Hypothalamus (tissue), 51 donors: Measurements from ENCODE around the gene RAB11FIP4.

Experiments
- DNase-seq, 51 donors: peaks; one replicate each; lab custom pipeline; 2025; lab: John Stamatoyannopoulos, UW

RAB11FIP4 gene

DNA sequence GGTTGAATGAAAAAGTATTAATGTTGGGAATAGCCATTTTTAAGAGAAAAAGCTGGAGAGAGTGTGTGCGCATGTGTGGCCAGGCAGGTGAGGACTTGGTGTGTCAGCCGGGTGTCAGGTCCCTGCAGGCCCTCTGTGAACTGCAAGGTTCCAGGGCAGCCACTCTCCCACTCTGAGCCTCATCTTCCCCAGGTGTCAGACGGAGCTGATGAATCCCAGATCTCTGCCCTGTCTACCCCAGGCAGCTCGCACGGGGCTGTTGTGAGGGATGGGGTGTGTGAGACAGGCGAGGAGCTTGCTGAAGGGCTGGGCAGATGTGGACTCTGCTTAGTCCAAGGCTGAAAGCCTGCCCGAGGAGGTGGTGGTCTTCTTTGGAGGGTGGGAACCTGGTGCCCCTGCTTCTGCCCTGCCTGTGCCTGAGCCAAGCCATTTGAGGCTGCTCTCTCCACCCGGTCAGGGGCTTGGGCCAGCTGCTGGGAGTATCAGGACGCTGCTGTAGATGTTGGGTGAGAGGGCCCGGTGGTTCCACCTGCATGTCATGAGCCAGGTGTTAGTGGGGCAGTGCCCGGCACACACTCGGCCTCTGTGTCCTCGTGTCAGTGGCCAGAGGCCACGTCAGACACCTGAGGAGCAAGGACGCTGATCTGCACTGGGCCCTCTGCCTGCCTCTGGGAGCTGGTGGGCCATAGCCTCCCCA, 122.4 kb downstream of the RAB11FIP4 start:
- no peak for DNase-seq

- DNase-seq: no peak
These were observed 123.8 kb downstream of the RAB11FIP4 start for GRCh38 chr17:31515267-31515666.

GRCh38 chr17:31517524-31517923, 126.0 kb downstream of the RAB11FIP4 start:
- DNase-seq: peak in 3 of 51 donors; percentile 14 to 31 (median 24)

- DNase-seq: no peak
These were observed 127.0 kb downstream of the RAB11FIP4 start for GRCh38 chr17:31518478-31518877.

GRCh38 chr17:31521632-31522283, 130.3 kb downstream of the RAB11FIP4 start:
- no peak for DNase-seq

DNA sequence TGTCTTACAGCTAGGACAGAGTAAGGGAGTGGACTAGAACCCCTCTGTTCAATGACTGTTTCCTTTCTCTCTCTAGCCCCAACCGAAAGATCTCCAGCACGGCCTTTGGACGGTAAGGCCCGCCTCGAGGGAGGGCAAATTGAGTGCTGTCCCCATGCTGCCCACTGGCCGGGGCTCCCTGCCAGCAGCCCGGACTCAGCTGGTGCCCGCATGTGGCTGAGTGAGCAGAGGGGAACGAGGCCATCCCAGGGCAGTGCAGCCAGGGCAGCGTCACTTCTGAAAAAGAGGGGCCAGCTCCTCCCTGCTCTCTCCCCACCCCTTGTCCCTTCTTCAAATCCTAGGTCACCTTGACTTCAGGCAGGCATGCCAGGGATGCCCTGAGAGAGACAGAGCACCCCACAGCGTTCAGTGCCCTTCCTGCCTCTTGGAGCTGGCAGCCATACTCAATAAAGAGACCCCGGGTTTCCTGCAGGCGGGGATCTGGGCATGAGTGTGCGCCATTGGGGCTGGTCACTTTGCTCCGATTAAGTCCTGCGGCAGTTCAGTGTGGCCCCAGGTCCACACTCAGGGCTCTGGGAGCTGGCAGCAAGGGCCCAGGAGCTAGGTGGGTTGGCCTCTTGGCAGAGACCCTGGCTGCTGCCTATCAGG, 130.9 kb downstream of the RAB11FIP4 start:
- DNase-seq: peak in 21 of 51 donors; percentile 8 to 56 (median 26)

DNA sequence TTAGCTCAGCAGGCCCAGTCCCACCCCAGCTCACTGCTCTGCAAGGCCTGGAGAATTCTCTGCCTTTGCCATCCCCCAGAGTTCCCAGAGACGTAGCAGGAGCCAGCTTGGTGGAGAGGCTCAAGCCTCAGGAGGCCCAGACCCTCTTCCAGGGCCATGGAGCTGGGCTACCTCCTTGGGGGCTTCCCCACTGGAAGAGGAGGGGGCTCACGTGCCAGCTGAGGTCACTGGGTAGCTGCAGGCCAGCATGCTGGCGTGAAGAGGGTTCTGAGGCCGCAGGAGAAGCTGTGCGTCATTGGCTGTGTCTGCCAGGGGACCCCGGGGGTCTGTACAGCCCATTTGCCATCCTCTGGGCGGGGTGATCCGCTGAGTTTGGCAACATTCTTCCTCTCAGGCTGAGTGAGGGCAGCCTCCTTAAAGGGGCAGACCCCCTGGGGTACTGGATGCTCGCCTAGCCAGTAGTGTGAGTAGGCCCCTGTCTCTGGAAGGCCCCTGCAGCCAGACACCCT, 131.6 kb downstream of the RAB11FIP4 start:
- DNase-seq: no peak

- DNase-seq: no peak
These were observed 132.6 kb downstream of the RAB11FIP4 start for GRCh38 chr17:31523862-31524730.

GRCh38 chr17:31524926-31525800, 133.7 kb downstream of the RAB11FIP4 start:
- peak in 49 of 51 donors; percentile 26 to 92 (median 65) for DNase-seq

DNA sequence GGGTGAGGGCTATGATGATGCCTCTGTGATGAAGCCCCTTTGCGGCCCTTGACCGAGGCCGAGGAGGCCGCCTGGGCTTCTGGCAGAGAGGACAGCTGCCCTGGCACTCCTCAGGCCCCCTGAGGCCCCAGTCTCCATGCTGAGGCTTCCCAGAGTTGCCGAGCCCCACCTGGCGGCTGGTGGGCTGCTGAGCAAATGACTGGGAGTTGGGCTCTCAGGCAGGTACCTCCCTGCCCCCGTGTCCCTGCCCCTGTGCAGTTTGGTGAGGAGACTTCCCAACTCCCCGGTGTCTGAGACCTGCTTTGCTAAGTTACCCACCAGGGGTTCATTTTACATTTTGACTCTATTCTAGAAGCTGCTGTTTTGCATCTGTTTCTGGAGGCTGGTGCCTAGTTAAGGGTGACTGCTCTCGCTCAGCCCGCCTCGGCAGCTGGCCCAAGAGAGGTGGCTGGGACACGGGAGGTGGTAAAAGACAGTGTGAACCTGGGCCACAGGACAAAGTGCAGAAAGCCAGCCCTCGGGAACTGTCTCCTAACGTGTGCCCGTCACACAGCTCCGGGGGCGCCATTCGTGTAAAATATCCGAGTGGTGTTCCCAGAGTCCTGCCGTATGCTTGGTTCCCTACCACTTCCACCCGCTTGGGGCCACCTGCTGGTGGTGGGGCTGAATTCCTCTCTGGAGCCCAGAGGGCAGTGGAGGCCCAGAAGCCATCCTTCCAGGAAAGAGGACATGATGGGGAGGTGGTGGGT, 134.5 kb downstream of the RAB11FIP4 start:
- DNase-seq: peak in 3 of 51 donors; percentile 9 to 22 (median 15)

DNA sequence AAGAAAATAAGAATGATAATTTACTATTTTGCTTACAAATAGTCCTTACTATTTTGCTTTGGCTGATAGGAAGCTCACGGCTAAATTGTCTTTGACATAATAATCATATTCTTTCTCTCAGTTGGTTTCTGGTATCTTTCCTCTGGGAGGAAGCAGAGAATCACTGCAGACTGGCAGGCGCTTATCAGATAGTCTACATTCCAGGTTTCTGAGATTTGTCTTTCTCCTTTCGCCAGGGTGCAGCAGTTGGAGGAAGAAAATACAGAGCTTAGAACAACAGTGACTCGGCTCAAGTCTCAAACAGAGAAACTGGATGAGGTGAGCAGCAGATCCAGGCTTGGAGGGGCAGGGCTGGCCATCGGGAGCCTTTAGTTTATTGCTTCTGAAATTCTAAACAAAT, 136.1 kb downstream of the RAB11FIP4 start:
- DNase-seq: no peak

DNA sequence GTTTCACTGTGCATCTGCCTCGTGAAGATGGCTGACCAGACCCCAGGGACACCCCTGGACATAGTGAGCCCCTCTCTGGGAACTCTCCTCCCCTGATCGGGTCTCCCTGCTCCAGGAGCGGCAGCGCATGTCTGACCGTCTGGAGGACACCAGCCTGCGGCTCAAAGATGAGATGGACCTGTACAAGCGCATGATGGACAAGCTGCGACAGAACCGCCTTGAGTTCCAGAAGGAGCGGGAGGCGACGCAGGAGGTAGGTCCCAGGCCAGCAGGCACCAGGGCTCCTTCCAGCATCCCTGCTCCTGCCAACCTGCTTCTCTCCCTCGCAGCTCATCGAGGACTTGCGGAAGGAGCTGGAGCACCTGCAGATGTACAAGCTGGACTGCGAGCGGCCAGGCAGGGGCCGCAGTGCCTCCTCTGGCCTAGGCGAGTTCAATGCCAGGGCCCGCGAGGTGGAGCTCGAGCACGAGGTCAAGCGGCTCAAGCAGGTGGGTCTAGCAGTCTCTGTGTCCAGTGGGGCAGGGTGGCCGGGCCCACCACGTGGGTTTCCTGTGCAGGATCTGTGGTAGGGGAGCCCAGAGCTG, 136.9 kb downstream of the RAB11FIP4 start:
- no peak for DNase-seq

- no peak for DNase-seq
These were observed 138.4 kb downstream of the RAB11FIP4 start for GRCh38 chr17:31529841-31530251.

DNA sequence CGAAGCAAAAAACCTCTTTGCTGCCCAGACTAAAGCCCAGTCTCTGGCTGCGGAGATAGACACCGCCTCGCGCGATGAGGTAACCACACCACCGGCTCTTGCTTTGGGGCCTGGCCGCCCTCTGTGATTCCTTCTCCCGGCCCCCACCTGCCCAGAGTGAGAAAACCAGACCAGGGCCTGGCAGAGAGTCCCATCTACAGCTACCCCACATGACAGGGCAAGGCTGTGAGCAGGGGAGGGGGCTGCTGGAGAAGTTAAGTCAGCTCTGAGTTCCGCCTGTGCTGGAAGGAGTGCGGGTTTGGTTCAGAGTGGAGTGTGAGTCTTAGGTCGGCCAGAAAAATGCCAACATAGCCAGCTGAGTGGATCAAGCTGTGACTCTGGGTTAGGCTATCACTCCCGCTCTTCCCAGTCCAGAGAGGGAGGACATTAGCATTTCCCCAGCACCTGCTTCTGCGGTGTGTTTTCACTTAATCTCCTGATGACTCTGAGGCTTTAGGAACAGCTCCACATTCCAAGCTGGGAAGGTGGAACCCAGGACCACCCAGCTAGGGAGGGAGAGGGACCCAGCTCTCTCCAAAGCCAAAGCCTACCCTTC, 139.0 kb downstream of the RAB11FIP4 start:
- DNase-seq: no peak

GRCh38 chr17:31531336-31531980, 140.0 kb downstream of the RAB11FIP4 start:
- DNase-seq: no peak

GRCh38 chr17:31532081-31532480, 140.6 kb downstream of the RAB11FIP4 start:
- DNase-seq: no peak

GRCh38 chr17:31532526-31532925, 141.1 kb downstream of the RAB11FIP4 start:
- peak in 1 of 51 donors; percentile 6 for DNase-seq
